Liver (tissue), 9 donors: ENCODE results near the gene MRPL46. TPM values are rescaled to one million over a fixed set of nuclear protein-coding genes. Genes with fewer than 3 reads are reported as not detected.

ENCODE experiments used
- DNase-seq: peaks from one replicate; pipeline ENCODE4 v3.0.0-alpha.2; 2017; ENCODE audit warnings: low spot score
- H3K27ac ChIP-seq, 2 donors: one replicate each; pipeline ENCODE4 v1.7.0; 2013; ENCODE audit warnings: inconsistent platforms in 2 of 2, low read length in 2 of 2, control low read depth in 1 of 2, low read depth in 1 of 2, mild to moderate bottlenecking in 1 of 2
- H3K27me3 ChIP-seq, 4 donors: one replicate each; pipeline versions ENCODE4 v1.6.1 to v1.7.0; 2013; ENCODE audit warnings: low read length in 3 of 4, inconsistent platforms in 1 of 4, mild to moderate bottlenecking in 1 of 4, moderate library complexity in 1 of 4; ENCODE audit not compliant: control insufficient read depth in 4 of 4, insufficient read depth in 4 of 4
- H3K36me3 ChIP-seq, 4 donors: one replicate each; pipeline versions ENCODE4 v1.6.1 to v1.7.0; 2013; ENCODE audit warnings: low read length in 3 of 4, mild to moderate bottlenecking in 3 of 4, low read depth in 1 of 4, moderate library complexity in 1 of 4; ENCODE audit not compliant: control insufficient read depth in 4 of 4, insufficient read depth in 3 of 4
- H3K4me1 ChIP-seq, 4 donors: one replicate each; pipeline versions ENCODE4 v1.6.1 to v1.7.0; 2013; ENCODE audit warnings: low read length in 3 of 4, mild to moderate bottlenecking in 3 of 4, moderate library complexity in 1 of 4; ENCODE audit not compliant: control insufficient read depth in 4 of 4, insufficient read depth in 4 of 4
- H3K4me3 ChIP-seq, 3 donors: one replicate each; pipeline versions ENCODE4 v1.6.1 to v1.7.0; 2013; ENCODE audit warnings: low read length in 3 of 3, control low read depth in 1 of 3, low read depth in 1 of 3, mild to moderate bottlenecking in 1 of 3
- H3K9ac ChIP-seq, 2 donors: one replicate each; pipeline ENCODE4 v1.7.0; 2013; ENCODE audit warnings: low read length in 2 of 2, mild to moderate bottlenecking in 2 of 2, moderate library complexity in 2 of 2, control low read depth in 1 of 2, low read depth in 1 of 2
- H3K9me3 ChIP-seq, 4 donors: one replicate each; pipeline versions ENCODE4 v1.6.1 to v1.7.0; 2013; ENCODE audit warnings: low read length in 3 of 4; ENCODE audit not compliant: control insufficient read depth in 4 of 4
- ATF3 ChIP-seq: IDR thresholded peaks from 2 replicates; pipeline ENCODE4 v1.6.1; 2016; ENCODE audit warnings: antibody characterized with exemption
- EGR1 ChIP-seq, 2 donors: IDR thresholded peaks; 2 replicates each; pipeline ENCODE4 v1.6.1; 2016 to 2018; ENCODE audit warnings: antibody characterized with exemption in 2 of 2, low read depth in 2 of 2
- FOXA1 ChIP-seq: IDR thresholded peaks from 2 replicates; pipeline ENCODE4 v1.6.1; 2016; ENCODE audit warnings: antibody characterized with exemption
- GABPA ChIP-seq, 2 donors: IDR thresholded peaks in 1 of 2; conservative IDR thresholded peaks in 1 of 2; 2 replicates each; pipeline ENCODE4 v1.6.1; 2016; ENCODE audit warnings: antibody characterized with exemption in 2 of 2, mild to moderate bottlenecking in 1 of 2, moderate library complexity in 1 of 2
- HNF4A ChIP-seq, 2 donors: conservative IDR thresholded peaks; 2 replicates each; pipeline ENCODE4 v1.6.1; 2016; ENCODE audit warnings: antibody characterized with exemption in 2 of 2, mild to moderate bottlenecking in 2 of 2
- HNF4G ChIP-seq: IDR thresholded peaks from 2 replicates; pipeline ENCODE4 v1.6.1; 2016; ENCODE audit warnings: antibody characterized with exemption
- MAX ChIP-seq: IDR thresholded peaks from 2 replicates; pipeline ENCODE4 v1.6.1; 2016; ENCODE audit warnings: antibody characterized with exemption
- NR2F2 ChIP-seq: IDR thresholded peaks from 2 replicates; pipeline ENCODE4 v1.6.1; 2016; ENCODE audit warnings: antibody characterized with exemption
- REST ChIP-seq: IDR thresholded peaks from 2 replicates; pipeline ENCODE4 v1.6.1; 2016; ENCODE audit warnings: antibody characterized with exemption, mild to moderate bottlenecking
- RXRA ChIP-seq, 2 donors: IDR thresholded peaks; 2 replicates each; pipeline ENCODE4 v1.6.1; 2017 to 2018; ENCODE audit warnings: antibody characterized with exemption in 2 of 2, mild to moderate bottlenecking in 1 of 2
- TAF1 ChIP-seq: conservative IDR thresholded peaks from 2 replicates; pipeline ENCODE4 v1.6.1; 2016; ENCODE audit warnings: antibody characterized with exemption, mild to moderate bottlenecking
- WGBS: extraction: QIAGEN DNeasy Blood & Tissue Kit; methylation state at CpG from one replicate; pipeline ENCODE4 v1.1.7; 2013; 5-methylcytosine and 5-hydroxymethylcytosine counted together
- polyA plus RNA-seq, 2 donors: library from polyadenylated mRNA; stranded (reverse) in 1 of 2; unstranded in 1 of 2; fragments of 200-250 nt in 1 of 2; fragments of >200 nt in 1 of 2; fragmentation: Nextera tagmentation in 1 of 2; extraction: Ambion mirVana in 1 of 2; gene quantifications; one replicate each; pipeline versions ENCODE4 v1.2.1 to v1.2.3, GENCODE V29; 2013 to 2015
- total RNA-seq, 2 donors: library from RNA; depleted of rRNA; stranded (reverse); fragments of >200 nt; gene quantifications; one replicate each; pipeline ENCODE4 v1.2.3, GENCODE V29; 2014
- TF ChIP-seq, protein P1 (sequence below): IDR thresholded peaks from 2 replicates; pipeline ENCODE4 v1.6.1; 2016; ENCODE audit warnings: antibody characterized with exemption
- donor health status: healthy.
- donor health status: healthy.
- donor health status: healthy.
- donor health status: healthy.
- donor health status: healthy.

MRPL46 gene
- total and polyA plus RNA-seq, 4 donors = 16.1 to 63.5 (median 39.2) TPM

- no peak for DNase-seq
- H3K9ac ChIP-seq = no peak overlapping the region
- H3K9me3 ChIP-seq = no peaks in the 10 kb centered on the region
- H3K4me3 ChIP-seq = no peak overlapping the region
- H3K27ac ChIP-seq = no peak overlapping the region
- no peaks in the 10 kb centered on the region for H3K27me3 ChIP-seq
- WGBS = 90% methylated on average over 5 of the region's 5 CpGs
- peaks cover 0 to 24% (median 8%) of the 10 kb centered on the region in 4 donors for H3K36me3 ChIP-seq
- H3K4me1 ChIP-seq = no peaks in the 10 kb centered on the region
- no peak for TF ChIP-seq REST
- TF ChIP-seq HNF4A (conservative IDR thresholded peaks at IDR 0.05) = no peak
- TF ChIP-seq, protein P1, sequence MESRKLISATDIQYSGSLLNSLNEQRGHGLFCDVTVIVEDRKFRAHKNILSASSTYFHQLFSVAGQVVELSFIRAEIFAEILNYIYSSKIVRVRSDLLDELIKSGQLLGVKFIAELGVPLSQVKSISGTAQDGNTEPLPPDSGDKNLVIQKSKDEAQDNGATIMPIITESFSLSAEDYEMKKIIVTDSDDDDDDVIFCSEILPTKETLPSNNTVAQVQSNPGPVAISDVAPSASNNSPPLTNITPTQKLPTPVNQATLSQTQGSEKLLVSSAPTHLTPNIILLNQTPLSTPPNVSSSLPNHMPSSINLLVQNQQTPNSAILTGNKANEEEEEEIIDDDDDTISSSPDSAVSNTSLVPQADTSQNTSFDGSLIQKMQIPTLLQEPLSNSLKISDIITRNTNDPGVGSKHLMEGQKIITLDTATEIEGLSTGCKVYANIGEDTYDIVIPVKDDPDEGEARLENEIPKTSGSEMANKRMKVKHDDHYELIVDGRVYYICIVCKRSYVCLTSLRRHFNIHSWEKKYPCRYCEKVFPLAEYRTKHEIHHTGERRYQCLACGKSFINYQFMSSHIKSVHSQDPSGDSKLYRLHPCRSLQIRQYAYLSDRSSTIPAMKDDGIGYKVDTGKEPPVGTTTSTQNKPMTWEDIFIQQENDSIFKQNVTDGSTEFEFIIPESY = no peak
- TF ChIP-seq TAF1 = no peak
- no peak for TF ChIP-seq ATF3
- no peak for TF ChIP-seq EGR1 (IDR thresholded peaks at IDR 0.05; ENCODE audit: low read depth in 2 of 2)
- TF ChIP-seq NR2F2 = no peak
- no peak for TF ChIP-seq GABPA (IDR thresholded peaks at IDR 0.05 in 1 of 2, conservative IDR thresholded peaks at IDR 0.05 in 1 of 2)
- TF ChIP-seq FOXA1 = no peak
- TF ChIP-seq HNF4G = no peak
These were observed 46.0 kb upstream of the MRPL46 start for GRCh38 chr15:88513195-88513594.

DNA sequence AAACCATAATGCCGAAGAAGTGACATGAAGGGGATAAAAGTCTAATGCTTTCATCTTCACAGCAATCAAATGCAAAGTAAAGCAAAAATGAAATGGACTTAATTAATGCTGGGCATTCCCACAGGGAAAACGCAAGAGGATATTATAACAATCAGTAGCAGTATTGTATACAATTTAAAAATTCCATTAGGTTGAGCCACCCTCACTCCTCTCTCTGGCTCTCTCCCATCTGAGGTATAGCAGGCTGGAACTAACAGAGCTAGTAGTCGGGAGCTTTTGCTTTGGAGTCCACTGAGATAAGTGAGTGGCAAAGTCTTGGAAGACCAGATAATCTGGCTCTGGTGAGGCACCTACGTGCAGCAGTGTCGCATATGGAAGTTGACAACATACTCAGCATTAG lies 45.4 kb upstream of the MRPL46 start:
- H3K36me3 ChIP-seq = peaks cover 0 to 24% (median 8%) of the 10 kb centered on the region in 4 donors
- no peaks in the 10 kb centered on the region for H3K9me3 ChIP-seq
- DNase-seq = no peak
- no peaks in the 10 kb centered on the region for H3K4me1 ChIP-seq
- H3K4me3 ChIP-seq = no peak overlapping the region
- TF ChIP-seq REST (no peak), MAX (no peak), EGR1 (IDR thresholded peaks at IDR 0.05; ENCODE audit: low read depth in 2 of 2) (no peak), RXRA (IDR thresholded peaks at IDR 0.05) (no peak), TAF1 (no peak), FOXA1 (no peak)
- TF ChIP-seq, protein P1 = no peak
- 97% methylated on average over 5 of the region's 5 CpGs for WGBS
- no peak overlapping the region for H3K9ac ChIP-seq
- no peaks in the 10 kb centered on the region for H3K27me3 ChIP-seq
- no peak overlapping the region for H3K27ac ChIP-seq
